ENCODE data around the gene ANTXR2. TPM values are rescaled to one million over a fixed set of nuclear protein-coding genes. Genes with fewer than 3 reads are reported as not detected.

The ANTXR2 gene
- total RNA-seq, 2 donors from 2014 or later: 86.1 to 133 TPM

GRCh38 chr4:80054375-80054774 lies 18.7 kb downstream of the ANTXR2 start:
- Histone ChIP-seq H3K27ac (peak overlapping the region in 1 of 2 donors; percentile 6), H3K36me3 (peaks cover 0 to 5% of the 10 kb centered on the region in 2 donors), H3K9me3 (no peaks in the 10 kb centered on the region), H3K4me3 (no peak overlapping the region), H3K4me1 (replicated peaks) (no peaks in the 10 kb centered on the region), H3K27me3 (replicated peaks; ENCODE audit: insufficient read depth) (no peaks in the 10 kb centered on the region)
- intact Hi-C loops (cut with DNase I): no loop called here
- no peak for TF ChIP-seq POLR2A (IDR thresholded peaks at IDR 0.05)
- TF ChIP-seq CTCF (IDR thresholded peaks at IDR 0.05): no peak
- TF ChIP-seq POLR2AphosphoS5 (IDR thresholded peaks at IDR 0.05): no peak
- WGBS: 80% methylated on average over 4 of the region's 4 CpGs
- no peak for DNase-seq (ENCODE audit: low spot score)

GRCh38 chr4:80053140-80053910 lies 19.7 kb downstream of the ANTXR2 start:
- H3K9me3 ChIP-seq: no peaks in the 10 kb centered on the region
- no peak for DNase-seq (ENCODE audit: low spot score)
- H3K4me1 ChIP-seq (replicated peaks): no peaks in the 10 kb centered on the region
- peak overlapping the region in 1 of 2 donors; percentile 6 for H3K27ac ChIP-seq
- H3K4me3 ChIP-seq: no peak overlapping the region
- WGBS: 31% methylated on average over 1 of the region's 1 CpG
- H3K27me3 ChIP-seq (replicated peaks; ENCODE audit: insufficient read depth): no peaks in the 10 kb centered on the region
- TF ChIP-seq POLR2A (IDR thresholded peaks at IDR 0.05): no peak
- TF ChIP-seq POLR2AphosphoS5 (IDR thresholded peaks at IDR 0.05): no peak
- TF ChIP-seq CTCF (IDR thresholded peaks at IDR 0.05): no peak
- peaks cover 0 to 5% of the 10 kb centered on the region in 2 donors for H3K36me3 ChIP-seq
- intact Hi-C loops (cut with DNase I): no loop called here

GRCh38 chr4:80049813-80050534 lies 23.1 kb downstream of the ANTXR2 start:
- H3K4me3 ChIP-seq: no peak overlapping the region
- 80% methylated on average over 7 of the region's 7 CpGs for WGBS
- TF ChIP-seq CTCF (IDR thresholded peaks at IDR 0.05) (no peak), POLR2A (IDR thresholded peaks at IDR 0.05) (no peak), POLR2AphosphoS5 (IDR thresholded peaks at IDR 0.05) (no peak)
- peak overlapping the region in 1 of 2 donors; percentile 17 for H3K27ac ChIP-seq
- no peaks in the 10 kb centered on the region for H3K9me3 ChIP-seq
- H3K36me3 ChIP-seq: peaks cover 0 to 2% of the 10 kb centered on the region in 2 donors
- no peaks in the 10 kb centered on the region for H3K27me3 ChIP-seq (replicated peaks; ENCODE audit: insufficient read depth)
- DNase-seq (ENCODE audit: low spot score): no peak
- no peaks in the 10 kb centered on the region for H3K4me1 ChIP-seq (replicated peaks)
- intact Hi-C loops (cut with DNase I): no loop called here

GRCh38 chr4:80049402-80049801 lies 23.6 kb downstream of the ANTXR2 start:
- H3K9me3 ChIP-seq: no peaks in the 10 kb centered on the region
- H3K27me3 ChIP-seq (replicated peaks; ENCODE audit: insufficient read depth): no peaks in the 10 kb centered on the region
- H3K4me3 ChIP-seq: no peak overlapping the region
- no peaks in the 10 kb centered on the region for H3K36me3 ChIP-seq
- H3K4me1 ChIP-seq (replicated peaks): no peaks in the 10 kb centered on the region
- peak overlapping the region in 1 of 2 donors; percentile 17 for H3K27ac ChIP-seq
- TF ChIP-seq POLR2AphosphoS5 (IDR thresholded peaks at IDR 0.05): no peak
- TF ChIP-seq CTCF (IDR thresholded peaks at IDR 0.05): no peak
- no peak for TF ChIP-seq POLR2A (IDR thresholded peaks at IDR 0.05)
- DNase-seq (ENCODE audit: low spot score): no peak
- intact Hi-C loops (cut with DNase I): no loop called here

Data from prostate gland (tissue), 2 donors.